K562 (cell line): Measurements from ENCODE around the gene HCN3. TPM values are rescaled to one million over a fixed set of nuclear protein-coding genes. Genes with fewer than 3 reads are reported as not detected.

ENCODE experiments used
- ELF4 ChIP-seq: fragments of 450-650 bp; formaldehyde crosslinking; IDR thresholded peaks from 2 replicates; pipeline ENCODE4 v1.4.0; 2022; ENCODE audit warnings: missing genetic modification characterization
- HMGN3 ChIP-seq: IDR thresholded peaks from 2 replicates; pipeline ENCODE4 v1.6.1; 2011; ENCODE audit warnings: borderline replicate concordance, low read depth, mild to moderate bottlenecking, mixed read lengths, low read length; ENCODE audit not compliant: insufficient read length; ENCODE audit errors: extremely low read depth
- MYNN ChIP-seq, 2 experiments: sonication (generic); formaldehyde crosslinking in 1 of 2; IDR thresholded peaks; 2 replicates each; pipeline versions ENCODE4 v1.5.0 to v1.6.1; 2016 to 2020; ENCODE audit warnings: antibody characterized with exemption in 1 of 2, missing genetic modification reagents in 1 of 2
- NEUROD1 ChIP-seq: fragments of 150-350 bp; IDR thresholded peaks from 2 replicates; pipeline ENCODE4 v1.6.1; 2014; ENCODE audit warnings: borderline replicate concordance, low read length, low read depth; ENCODE audit not compliant: partially characterized antibody
- NRF1 ChIP-seq, 2 experiments: fragments of 450-650 bp; IDR thresholded peaks in 1 of 2; conservative IDR thresholded peaks in 1 of 2; 2 replicates each; pipeline ENCODE4 v1.6.1; 2014; ENCODE audit warnings: mild to moderate bottlenecking in 2 of 2
- POLR2A ChIP-seq: fragments of 450-650 bp; conservative IDR thresholded peaks from 2 replicates; pipeline ENCODE4 v1.6.1; 2016
- RBFOX2 ChIP-seq: fragments of 200-400 bp; formaldehyde crosslinking; IDR thresholded peaks from 2 replicates; pipeline ENCODE4 v1.6.1; 2017; ENCODE audit warnings: low read depth, mild to moderate bottlenecking, low read length, moderate library complexity
- SMARCA4 ChIP-seq: fragments of 450-650 bp; IDR thresholded peaks from 2 replicates; pipeline ENCODE4 v1.6.1; 2016
- ZFPM2 ChIP-seq: fragments of 250-450 bp; sonication (Bioruptor Pico); IDR thresholded peaks from 2 replicates; pipeline ENCODE4 v1.5.1; 2022; ENCODE audit warnings: mild to moderate bottlenecking
- ZNF766 ChIP-seq: fragments of 200-800 bp; sonication (Bioruptor generic); conservative IDR thresholded peaks from 2 replicates; pipeline ENCODE4 v1.6.1; 2016; ENCODE audit warnings: missing genetic modification characterization, missing compliant biosample characterization
- ZNF778 ChIP-seq: fragments of 450-650 bp; formaldehyde crosslinking; IDR thresholded peaks from 2 replicates; pipeline ENCODE4 v1.4.0; 2020; ENCODE audit warnings: mild to moderate bottlenecking, moderate library complexity
- polyA plus RNA-seq, 8 experiments: library from polyadenylated mRNA; depleted of rRNA in 4 of 8; stranded (reverse) in 5 of 8; unstranded in 3 of 8; fragments of >200 nt; fragmentation: Nextera tagmentation in 2 of 8; fragmentation: Illumina TruSeq in 1 of 8; extraction: Ambion mirVana in 2 of 8; extraction: Trizol in 1 of 8; gene quantifications; 2 replicates each; pipeline versions ENCODE4 v1.2.1 to v1.2.3, GENCODE V29; 2011 to 2014; ENCODE audit warnings: inconsistent platforms in 1 of 8, missing spikeins in 1 of 8
- total RNA-seq, 7 experiments: library from RNA; depleted of rRNA in 6 of 7; stranded (reverse); fragments of >200 nt in 6 of 7; fragmentation: Illumina TruSeq in 2 of 7; extraction: Trizol in 2 of 7; gene quantifications; 2 replicates each; pipeline versions ENCODE4 v1.2.1 to v1.2.3, GENCODE V29; 2011 to 2021; ENCODE audit warnings: low replicate concordance in 1 of 7
- TF ChIP-seq, protein P1 (sequence below): fragments of 250-450 bp; sonication (Bioruptor Pico); IDR thresholded peaks from 2 replicates; pipeline ENCODE4 v1.4.0; 2020; ENCODE audit warnings: mild to moderate bottlenecking
- TF ChIP-seq, protein P2 (sequence below): fragments of 200-800 bp; sonication (Bioruptor generic); IDR thresholded peaks from 2 replicates; pipeline ENCODE4 v1.6.1; 2017; ENCODE audit warnings: missing genetic modification characterization, missing compliant biosample characterization
- TF ChIP-seq, protein P3 (sequence below): fragments of 250-450 bp; sonication (Bioruptor Pico); IDR thresholded peaks from 2 replicates; pipeline ENCODE4 v1.8.0; 2022; ENCODE audit warnings: inconsistent platforms

HCN3 gene
- total and polyA plus RNA-seq, 9 of the 15 experiments (the other 6 are each of a cell fraction or from before 2014, with no cell fraction given): 0.91 to 9.7 (median 3.9) TPM

DNA sequence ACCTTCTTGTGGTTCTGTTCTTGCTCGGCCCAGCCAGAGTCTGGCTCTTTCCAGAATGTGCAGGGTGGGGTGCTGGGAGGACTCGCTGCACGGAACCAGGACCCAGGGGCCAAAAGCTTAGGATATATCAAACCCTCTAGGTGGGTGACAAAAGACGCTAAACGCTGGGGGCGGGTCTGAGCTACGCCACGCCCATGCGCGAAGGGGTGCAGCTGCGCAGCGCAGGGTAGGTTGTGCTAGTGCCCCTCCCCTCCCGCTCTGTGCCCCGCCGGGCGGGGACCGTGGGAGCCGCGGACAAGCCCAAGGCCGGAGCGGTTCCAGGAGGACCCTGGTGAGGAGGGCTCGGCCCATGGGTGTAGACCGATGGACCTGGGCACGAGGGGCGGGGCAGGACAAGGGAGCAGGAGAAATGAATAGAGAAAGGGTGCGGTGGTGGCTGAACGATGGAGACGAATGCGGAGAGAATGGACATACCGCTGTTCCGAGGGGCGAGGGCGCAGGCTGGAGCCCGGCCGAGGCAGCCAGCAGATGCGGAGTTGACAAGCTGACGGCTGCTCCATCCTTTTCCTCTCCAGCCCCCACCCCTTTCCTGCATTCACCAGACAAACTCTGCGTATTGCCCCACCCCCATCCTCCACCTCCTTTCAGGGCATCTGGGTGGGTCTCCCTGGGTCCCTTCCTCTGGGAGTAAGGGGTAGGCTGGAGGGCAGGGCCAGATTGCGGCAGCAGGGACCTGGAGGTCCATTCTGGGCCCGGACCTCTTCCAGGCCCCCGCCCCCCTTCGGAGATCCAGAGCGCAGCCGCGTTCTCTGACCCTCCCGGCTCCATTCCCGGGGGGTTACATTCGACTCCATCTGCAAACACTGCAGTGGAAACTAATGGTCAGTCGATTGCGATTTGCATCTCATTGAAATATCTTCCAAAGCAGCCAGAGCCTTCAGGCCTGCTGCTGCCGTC is 43.7 kb downstream of the HCN3 start, which contains the start of gene RUSC1 (continued):
- TF ChIP-seq ZNF766: no peak
- TF ChIP-seq POLR2A: peak; percentile 68
- peak; percentile 92 to 93 for TF ChIP-seq NRF1 (conservative IDR thresholded peaks at IDR 0.05 in 1 of 2, IDR thresholded peaks at IDR 0.05 in 1 of 2)
- peak; percentile 91 for TF ChIP-seq HMGN3
- no peak for TF ChIP-seq SMARCA4
- no peak for TF ChIP-seq NEUROD1
- peak; percentile 78 for TF ChIP-seq MYNN (IDR thresholded peaks at IDR 0.05)
- TF ChIP-seq MYNN (CRISPR knock-in tag; IDR thresholded peaks at IDR 0.05): no peak
- no peak for TF ChIP-seq ZNF778 (CRISPR knock-in tag)
- TF ChIP-seq, protein P1, sequence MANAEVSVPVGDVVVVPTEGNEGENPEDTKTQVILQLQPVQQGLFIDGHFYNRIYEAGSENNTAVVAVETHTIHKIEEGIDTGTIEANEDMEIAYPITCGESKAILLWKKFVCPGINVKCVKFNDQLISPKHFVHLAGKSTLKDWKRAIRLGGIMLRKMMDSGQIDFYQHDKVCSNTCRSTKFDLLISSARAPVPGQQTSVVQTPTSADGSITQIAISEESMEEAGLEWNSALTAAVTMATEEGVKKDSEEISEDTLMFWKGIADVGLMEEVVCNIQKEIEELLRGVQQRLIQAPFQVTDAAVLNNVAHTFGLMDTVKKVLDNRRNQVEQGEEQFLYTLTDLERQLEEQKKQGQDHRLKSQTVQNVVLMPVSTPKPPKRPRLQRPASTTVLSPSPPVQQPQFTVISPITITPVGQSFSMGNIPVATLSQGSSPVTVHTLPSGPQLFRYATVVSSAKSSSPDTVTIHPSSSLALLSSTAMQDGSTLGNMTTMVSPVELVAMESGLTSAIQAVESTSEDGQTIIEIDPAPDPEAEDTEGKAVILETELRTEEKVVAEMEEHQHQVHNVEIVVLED: no peak
- TF ChIP-seq, protein P2, sequence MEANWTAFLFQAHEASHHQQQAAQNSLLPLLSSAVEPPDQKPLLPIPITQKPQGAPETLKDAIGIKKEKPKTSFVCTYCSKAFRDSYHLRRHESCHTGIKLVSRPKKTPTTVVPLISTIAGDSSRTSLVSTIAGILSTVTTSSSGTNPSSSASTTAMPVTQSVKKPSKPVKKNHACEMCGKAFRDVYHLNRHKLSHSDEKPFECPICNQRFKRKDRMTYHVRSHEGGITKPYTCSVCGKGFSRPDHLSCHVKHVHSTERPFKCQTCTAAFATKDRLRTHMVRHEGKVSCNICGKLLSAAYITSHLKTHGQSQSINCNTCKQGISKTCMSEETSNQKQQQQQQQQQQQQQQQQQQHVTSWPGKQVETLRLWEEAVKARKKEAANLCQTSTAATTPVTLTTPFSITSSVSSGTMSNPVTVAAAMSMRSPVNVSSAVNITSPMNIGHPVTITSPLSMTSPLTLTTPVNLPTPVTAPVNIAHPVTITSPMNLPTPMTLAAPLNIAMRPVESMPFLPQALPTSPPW (CRISPR knock-in tag): 0 out of 2 replicates have a peak, but pooled peaks have one; percentile 35
- TF ChIP-seq RBFOX2: peak; percentile 71
- TF ChIP-seq, protein P3, sequence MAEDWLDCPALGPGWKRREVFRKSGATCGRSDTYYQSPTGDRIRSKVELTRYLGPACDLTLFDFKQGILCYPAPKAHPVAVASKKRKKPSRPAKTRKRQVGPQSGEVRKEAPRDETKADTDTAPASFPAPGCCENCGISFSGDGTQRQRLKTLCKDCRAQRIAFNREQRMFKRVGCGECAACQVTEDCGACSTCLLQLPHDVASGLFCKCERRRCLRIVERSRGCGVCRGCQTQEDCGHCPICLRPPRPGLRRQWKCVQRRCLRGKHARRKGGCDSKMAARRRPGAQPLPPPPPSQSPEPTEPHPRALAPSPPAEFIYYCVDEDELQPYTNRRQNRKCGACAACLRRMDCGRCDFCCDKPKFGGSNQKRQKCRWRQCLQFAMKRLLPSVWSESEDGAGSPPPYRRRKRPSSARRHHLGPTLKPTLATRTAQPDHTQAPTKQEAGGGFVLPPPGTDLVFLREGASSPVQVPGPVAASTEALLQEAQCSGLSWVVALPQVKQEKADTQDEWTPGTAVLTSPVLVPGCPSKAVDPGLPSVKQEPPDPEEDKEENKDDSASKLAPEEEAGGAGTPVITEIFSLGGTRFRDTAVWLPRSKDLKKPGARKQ (CRISPR knock-in tag): peak; percentile 51; the same call in 1 of the 2 replicates
- no peak for TF ChIP-seq ZFPM2 (CRISPR knock-in tag)
- peak; percentile 61; the same call in 1 of the 2 replicates for TF ChIP-seq ELF4 (CRISPR knock-in tag)
